ENCODE results near the gene LPAR6.
"Not testable (repeated sequence)": the region's sequence is repeated elsewhere in the genome, so short reads cannot be mapped to it uniquely, and the experiment has no call there.

The LPAR6 gene

GRCh38 chr13:48412881-48413351 is at the start of gene LPAR6:
LPAR6 (minus strand) TSS chr13:48413113; CDS start chr13:48412423, 690 bp downstream.
- TF ChIP-seq EZH2phosphoT487 (IDR thresholded peaks at IDR 0.05; ENCODE audit: borderline replicate concordance): no peak
- TF ChIP-seq, protein P1, sequence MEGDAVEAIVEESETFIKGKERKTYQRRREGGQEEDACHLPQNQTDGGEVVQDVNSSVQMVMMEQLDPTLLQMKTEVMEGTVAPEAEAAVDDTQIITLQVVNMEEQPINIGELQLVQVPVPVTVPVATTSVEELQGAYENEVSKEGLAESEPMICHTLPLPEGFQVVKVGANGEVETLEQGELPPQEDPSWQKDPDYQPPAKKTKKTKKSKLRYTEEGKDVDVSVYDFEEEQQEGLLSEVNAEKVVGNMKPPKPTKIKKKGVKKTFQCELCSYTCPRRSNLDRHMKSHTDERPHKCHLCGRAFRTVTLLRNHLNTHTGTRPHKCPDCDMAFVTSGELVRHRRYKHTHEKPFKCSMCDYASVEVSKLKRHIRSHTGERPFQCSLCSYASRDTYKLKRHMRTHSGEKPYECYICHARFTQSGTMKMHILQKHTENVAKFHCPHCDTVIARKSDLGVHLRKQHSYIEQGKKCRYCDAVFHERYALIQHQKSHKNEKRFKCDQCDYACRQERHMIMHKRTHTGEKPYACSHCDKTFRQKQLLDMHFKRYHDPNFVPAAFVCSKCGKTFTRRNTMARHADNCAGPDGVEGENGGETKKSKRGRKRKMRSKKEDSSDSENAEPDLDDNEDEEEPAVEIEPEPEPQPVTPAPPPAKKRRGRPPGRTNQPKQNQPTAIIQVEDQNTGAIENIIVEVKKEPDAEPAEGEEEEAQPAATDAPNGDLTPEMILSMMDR (conservative IDR thresholded peaks at IDR 0.05; ENCODE audit: low read length): no peak
- Histone ChIP-seq H3K4me1 (ENCODE audit: insufficient read depth, low read length, poor library complexity, severe bottlenecking) (peaks cover 55% of the 10 kb centered on the region), H4K20me1 (ENCODE audit: insufficient read depth, low read length, poor library complexity, severe bottlenecking) (peaks cover 9% of the 10 kb centered on the region), H3K9ac (ENCODE audit: low read depth, low read length, poor library complexity, severe bottlenecking) (peak within 1 kb of the TSS; percentile 94), H2AFZ (ENCODE audit: low read length) (no peak within 1 kb of the TSS), H3K9me2 (replicated peaks; ENCODE audit: low read depth, low read length) (no peaks in the 10 kb centered on the region), H3F3A (ENCODE audit: low read depth) (no peaks in the 10 kb centered on the region), H3K27me3 (ENCODE audit: insufficient read depth, low read length, poor library complexity, severe bottlenecking) (no peaks in the 10 kb centered on the region), H3K79me2 (ENCODE audit: insufficient read depth, low read length) (peaks cover 59% of the 10 kb centered on the region), H3K4me2 (ENCODE audit: low read depth, low read length, poor library complexity, severe bottlenecking) (peak within 1 kb of the TSS; percentile 91), H3K9me3 (ENCODE audit: insufficient read depth, low read depth, low read length) (no peaks in the 10 kb centered on the region; the same call in 1 of the 2 replicates), H3K36me3 (ENCODE audit: insufficient read depth, low read length) (peaks cover 17% of the 10 kb centered on the region; the same call in 1 of the 2 replicates), H3K4me3 (ENCODE audit: low read length, poor library complexity, severe bottlenecking) (peak within 1 kb of the TSS; percentile 85)

GRCh38 chr13:48457578-48458242 is 44.8 kb upstream of the LPAR6 start:
- Histone ChIP-seq H3K27me3 (ENCODE audit: insufficient read depth, low read length, poor library complexity, severe bottlenecking) (no peaks in the 10 kb centered on the region), H3K4me1 (ENCODE audit: insufficient read depth, low read length, poor library complexity, severe bottlenecking) (no peaks in the 10 kb centered on the region), H3K9me3 (ENCODE audit: insufficient read depth, low read depth, low read length) (0 out of 2 replicates have a peak, but pooled peaks cover under 1% of the 10 kb centered on the region), H3K9me2 (replicated peaks; ENCODE audit: low read depth, low read length) (no peaks in the 10 kb centered on the region), H3K4me3 (ENCODE audit: low read length, poor library complexity, severe bottlenecking) (no peak overlapping the region), H3K79me2 (ENCODE audit: insufficient read depth, low read length) (peaks cover 11% of the 10 kb centered on the region; the same call in 1 of the 2 replicates), H3K9ac (ENCODE audit: low read depth, low read length, poor library complexity, severe bottlenecking) (no peak overlapping the region), H2AFZ (ENCODE audit: low read length) (no peak overlapping the region), H3F3A (ENCODE audit: low read depth) (no peaks in the 10 kb centered on the region), H4K20me1 (ENCODE audit: insufficient read depth, low read length, poor library complexity, severe bottlenecking) (no peaks in the 10 kb centered on the region), H3K4me2 (ENCODE audit: low read depth, low read length, poor library complexity, severe bottlenecking) (no peak overlapping the region), H3K36me3 (ENCODE audit: insufficient read depth, low read length) (peaks cover 89% of the 10 kb centered on the region)
- TF ChIP-seq, protein P1 (conservative IDR thresholded peaks at IDR 0.05; ENCODE audit: low read length): no peak
- no peak for TF ChIP-seq EZH2phosphoT487 (IDR thresholded peaks at IDR 0.05; ENCODE audit: borderline replicate concordance)

DNA sequence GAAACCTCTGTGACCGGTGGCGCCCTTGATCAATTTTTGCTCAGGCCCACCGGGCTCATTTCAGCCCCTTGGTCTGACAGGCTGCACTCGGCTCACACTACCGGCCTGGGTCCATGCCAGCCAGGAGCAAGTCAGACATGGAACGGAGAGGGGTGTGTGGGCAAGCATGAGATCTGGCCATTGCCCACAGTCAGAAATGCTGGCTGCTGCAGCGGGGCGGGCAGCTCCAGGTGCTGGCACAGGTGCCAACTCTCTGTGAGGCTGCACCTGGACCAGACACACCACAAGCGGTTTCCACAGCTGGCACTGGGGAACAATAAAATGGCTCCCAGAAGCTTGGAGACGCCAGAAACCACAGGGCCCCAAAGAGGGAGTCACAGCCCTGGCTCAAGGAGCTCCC is 43.6 kb upstream of the LPAR6 start:
- no peaks in the 10 kb centered on the region for H4K20me1 ChIP-seq (ENCODE audit: insufficient read depth, low read length, poor library complexity, severe bottlenecking)
- H3K4me2 ChIP-seq (ENCODE audit: low read depth, low read length, poor library complexity, severe bottlenecking): no peak overlapping the region
- H3K79me2 ChIP-seq (ENCODE audit: insufficient read depth, low read length): peaks cover 15% of the 10 kb centered on the region; the same call in 1 of the 2 replicates
- no peaks in the 10 kb centered on the region for H3K9me2 ChIP-seq (replicated peaks; ENCODE audit: low read depth, low read length)
- no peak overlapping the region for H3K4me3 ChIP-seq (ENCODE audit: low read length, poor library complexity, severe bottlenecking)
- H3K9me3 ChIP-seq (ENCODE audit: insufficient read depth, low read depth, low read length): peaks cover 12% of the 10 kb centered on the region; the same call in 1 of the 2 replicates
- H3K9ac ChIP-seq (ENCODE audit: low read depth, low read length, poor library complexity, severe bottlenecking): no peak overlapping the region
- H3K4me1 ChIP-seq (ENCODE audit: insufficient read depth, low read length, poor library complexity, severe bottlenecking): no peaks in the 10 kb centered on the region
- H3K36me3 ChIP-seq (ENCODE audit: insufficient read depth, low read length): peaks cover 79% of the 10 kb centered on the region
- no peak overlapping the region for H2AFZ ChIP-seq (ENCODE audit: low read length)
- TF ChIP-seq, protein P1 (conservative IDR thresholded peaks at IDR 0.05; ENCODE audit: low read length): no peak
- TF ChIP-seq EZH2phosphoT487 (IDR thresholded peaks at IDR 0.05; ENCODE audit: borderline replicate concordance): no peak
- no peaks in the 10 kb centered on the region for H3K27me3 ChIP-seq (ENCODE audit: insufficient read depth, low read length, poor library complexity, severe bottlenecking)
- 0 out of 2 replicates have a peak, but pooled peaks cover under 1% of the 10 kb centered on the region for H3F3A ChIP-seq (ENCODE audit: low read depth)

GRCh38 chr13:48451196-48451595 is 38.3 kb upstream of the LPAR6 start:
- H3K4me2 ChIP-seq (ENCODE audit: low read depth, low read length, poor library complexity, severe bottlenecking); H3F3A ChIP-seq (ENCODE audit: low read depth); H3K9ac ChIP-seq (ENCODE audit: low read depth, low read length, poor library complexity, severe bottlenecking); H3K27me3 ChIP-seq (ENCODE audit: insufficient read depth, low read length, poor library complexity, severe bottlenecking); H4K20me1 ChIP-seq (ENCODE audit: insufficient read depth, low read length, poor library complexity, severe bottlenecking); H3K9me2 ChIP-seq (replicated peaks; ENCODE audit: low read depth, low read length); H2AFZ ChIP-seq (ENCODE audit: low read length); H3K4me3 ChIP-seq (ENCODE audit: low read length, poor library complexity, severe bottlenecking): not testable (repeated sequence)
- peaks cover 37% of the 10 kb centered on the region for H3K36me3 ChIP-seq (ENCODE audit: insufficient read depth, low read length)
- peaks cover 23% of the 10 kb centered on the region for H3K9me3 ChIP-seq (ENCODE audit: insufficient read depth, low read depth, low read length)
- peaks cover 38% of the 10 kb centered on the region for H3K79me2 ChIP-seq (ENCODE audit: insufficient read depth, low read length)
- peaks cover 26% of the 10 kb centered on the region for H3K4me1 ChIP-seq (ENCODE audit: insufficient read depth, low read length, poor library complexity, severe bottlenecking)
